HG03060 (cell line): Measurements from ENCODE around the gene FAM24A.
A peak's percentile ranks its signal among the peaks of the same experiment; 100 is the strongest.
"Not testable (repeated sequence)": the region's sequence is repeated elsewhere in the genome, so short reads cannot be mapped to it uniquely, and the experiment has no call there.

Experiments
- ATAC-seq: cut with Tn5 transposase; IDR thresholded peaks from one replicate; pipeline ENCODE4 v1.9.1; 2021; ENCODE audit warnings: low read depth, moderate number of reproducible peaks; ENCODE audit not compliant: unreplicated experiment

Gene FAM24A, protein sequence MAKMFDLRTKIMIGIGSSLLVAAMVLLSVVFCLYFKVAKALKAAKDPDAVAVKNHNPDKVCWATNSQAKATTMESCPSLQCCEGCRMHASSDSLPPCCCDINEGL

DNA sequence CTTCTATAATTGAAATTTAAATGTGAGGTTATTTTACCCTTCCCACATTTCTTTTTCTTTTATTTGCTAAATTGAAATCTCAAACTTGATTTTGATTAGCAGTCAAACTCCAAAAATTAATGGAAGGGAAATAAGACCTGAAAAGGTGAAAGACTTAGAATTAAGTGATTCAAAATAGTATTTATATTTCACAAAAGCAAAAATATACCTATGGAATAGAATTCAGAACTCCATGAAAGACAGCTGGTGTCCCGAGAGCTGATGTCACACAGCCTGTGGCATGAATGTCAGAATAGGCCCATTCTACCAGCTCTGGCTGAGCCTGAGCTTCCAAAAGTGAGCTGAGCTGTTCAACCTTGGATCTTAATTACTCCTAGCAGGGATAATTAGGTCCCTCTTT lies at the start of gene FAM24A:
FAM24A (plus strand) TSS at position 301 of the 400 bp plus-strand sequence. CDS start 1,025 bp downstream, outside the sequence.
- ATAC-seq, result no peak

DNA sequence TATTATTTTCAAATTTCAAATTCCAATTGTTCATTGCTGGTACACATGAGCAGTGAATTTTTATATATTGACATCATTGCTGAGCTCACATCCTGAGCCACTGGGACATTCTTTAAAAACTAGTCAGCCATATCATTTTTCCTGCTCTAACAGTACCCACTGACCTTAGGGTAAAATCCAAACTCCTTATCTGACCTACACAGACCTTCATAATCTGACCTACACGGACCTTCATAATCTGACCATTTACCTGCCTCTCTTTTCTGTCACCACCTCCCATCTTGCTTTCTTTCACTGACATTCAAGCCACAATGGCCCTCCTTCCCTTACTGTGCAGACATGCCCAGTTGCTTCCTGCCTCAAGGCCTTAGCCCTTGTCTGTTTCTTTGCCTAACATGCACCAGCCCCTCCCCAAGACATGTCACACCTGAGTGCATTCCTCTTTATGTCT lies 48.7 kb upstream of the FAM24A start:
- no peak for ATAC-seq

DNA sequence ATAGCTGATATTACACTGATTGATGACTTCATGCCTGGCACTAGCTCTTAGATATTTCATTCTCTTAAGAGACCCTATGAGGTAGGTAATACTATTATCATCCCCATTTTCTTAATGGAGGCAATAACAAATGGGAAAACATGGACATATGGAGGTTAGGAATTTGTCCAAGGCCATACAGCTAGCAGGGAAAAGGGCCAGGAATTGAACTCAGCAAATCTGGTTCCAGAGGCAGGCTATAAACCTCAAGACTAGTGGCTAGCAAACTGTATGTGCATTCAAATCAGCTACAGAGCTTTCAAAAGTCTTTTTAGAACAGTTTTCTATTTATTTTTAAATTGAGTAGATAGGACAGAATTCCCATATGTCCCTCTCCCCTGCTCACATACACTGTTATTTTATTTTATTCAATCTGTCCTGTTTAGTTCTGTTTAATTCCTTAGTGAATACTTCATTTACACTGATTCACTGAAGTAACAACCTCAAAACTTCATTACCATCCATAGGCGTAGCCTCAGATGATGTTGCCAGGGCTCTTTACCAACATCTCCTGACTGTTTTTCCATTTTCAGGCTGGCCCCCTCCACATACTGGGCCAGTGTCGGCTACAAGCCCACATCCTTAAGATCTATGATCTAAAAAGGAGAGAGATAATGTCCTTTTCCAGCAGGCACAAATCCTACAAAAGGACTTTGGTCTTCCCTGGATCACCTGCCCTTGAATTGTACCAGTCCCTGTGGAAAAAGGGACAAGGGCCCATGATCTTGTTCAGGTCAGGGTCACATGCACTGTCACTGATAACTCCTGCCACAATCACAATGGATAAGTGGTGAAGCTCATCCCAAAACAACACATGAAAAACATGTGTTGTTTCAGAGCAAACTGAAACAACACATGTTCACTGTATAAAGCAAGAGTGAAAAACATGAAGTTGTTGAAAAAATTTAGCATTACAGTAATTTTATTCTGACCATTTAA lies 46.9 kb upstream of the FAM24A start:
- ATAC-seq, result no peak

DNA sequence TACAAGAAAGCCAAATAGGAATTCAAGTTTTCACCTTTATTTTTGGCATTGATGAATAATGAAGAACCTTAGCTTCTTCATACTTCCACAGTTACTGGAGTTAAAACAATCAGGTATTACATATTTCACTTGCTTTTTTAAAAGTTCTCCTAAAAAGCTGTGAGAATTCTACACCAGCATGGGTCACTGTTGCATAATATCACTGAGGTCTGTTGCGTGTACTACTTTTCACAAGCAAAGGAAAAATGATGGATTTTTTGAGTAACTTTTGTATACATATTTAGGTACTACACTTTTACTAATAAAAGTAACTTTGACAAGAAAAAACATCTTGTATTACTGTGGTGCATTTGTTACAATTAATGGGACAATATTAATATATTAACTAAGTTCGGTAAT lies 46.2 kb upstream of the FAM24A start:
- no peak for ATAC-seq

DNA sequence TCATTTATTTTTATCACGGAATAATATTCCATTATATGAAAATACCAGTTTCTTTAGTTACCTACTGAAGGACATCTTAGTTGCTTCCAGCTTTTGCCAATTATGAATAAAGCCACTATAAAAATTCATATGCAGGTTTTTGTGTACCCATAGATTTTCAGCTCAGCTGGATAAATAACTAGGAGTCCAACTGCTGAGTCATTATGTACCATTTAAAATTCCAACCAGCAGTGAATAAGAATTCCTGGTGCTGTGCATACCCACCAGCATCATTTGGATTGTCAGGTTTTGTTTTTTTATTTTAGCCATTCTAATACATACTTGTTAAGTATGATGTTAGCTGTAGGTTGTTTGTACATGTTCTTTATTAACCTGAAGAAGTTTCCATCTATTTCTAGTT lies 45.5 kb upstream of the FAM24A start:
- ATAC-seq, result no peak

DNA sequence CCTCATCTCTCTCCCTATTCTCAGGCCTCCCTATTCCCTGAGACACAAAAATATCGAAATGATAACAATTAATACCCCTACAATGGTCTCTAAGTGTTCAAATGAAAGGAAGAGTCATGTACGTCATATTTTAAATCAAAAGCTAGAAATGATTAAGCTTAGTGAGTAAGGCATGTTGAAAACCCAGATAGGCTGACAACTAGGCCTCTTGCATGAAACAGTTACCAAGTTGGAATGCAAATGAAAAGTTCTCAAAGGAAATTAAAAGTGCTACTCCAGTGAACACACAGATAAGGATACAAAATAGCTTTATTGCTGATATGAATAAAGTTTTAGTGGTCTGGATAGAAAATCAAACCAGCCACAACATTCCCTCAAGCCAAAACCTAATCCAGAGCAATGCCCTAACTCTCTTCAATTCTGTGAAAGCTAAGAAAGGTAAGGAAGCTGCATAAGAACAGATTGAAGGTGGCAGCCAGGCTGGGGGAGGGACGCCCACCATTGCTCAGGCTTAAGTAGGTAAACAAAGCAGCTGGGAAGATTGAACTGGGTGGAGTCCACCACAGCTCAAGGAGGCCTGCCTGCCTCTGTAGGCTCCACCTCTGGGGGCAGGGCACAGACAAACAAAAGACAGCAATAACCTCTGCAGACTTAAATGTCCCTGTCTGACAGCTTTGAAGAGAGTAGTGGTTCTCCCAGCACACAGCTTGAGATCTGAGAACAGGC lies 43.5 kb upstream of the FAM24A start:
- ATAC-seq, result not testable (repeated sequence)

DNA sequence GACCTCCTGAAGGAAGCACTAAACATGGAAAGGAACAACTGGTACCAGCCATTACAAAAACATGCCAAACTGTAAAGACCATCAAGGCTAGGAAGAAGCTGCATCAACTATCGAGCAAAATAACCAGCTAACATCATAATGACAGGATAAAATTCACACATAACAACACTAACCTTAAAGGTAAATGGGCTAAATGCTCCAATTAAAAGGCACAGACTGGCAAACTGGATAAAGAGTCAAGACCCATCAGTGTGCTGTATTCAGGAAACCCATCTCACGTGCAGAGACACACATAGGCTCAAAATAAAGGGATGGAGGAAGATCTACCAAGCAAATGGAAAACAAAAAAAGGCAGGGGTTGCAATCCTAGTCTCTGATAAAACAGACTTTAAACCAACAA lies 41.6 kb upstream of the FAM24A start:
- not testable (repeated sequence) for ATAC-seq

DNA sequence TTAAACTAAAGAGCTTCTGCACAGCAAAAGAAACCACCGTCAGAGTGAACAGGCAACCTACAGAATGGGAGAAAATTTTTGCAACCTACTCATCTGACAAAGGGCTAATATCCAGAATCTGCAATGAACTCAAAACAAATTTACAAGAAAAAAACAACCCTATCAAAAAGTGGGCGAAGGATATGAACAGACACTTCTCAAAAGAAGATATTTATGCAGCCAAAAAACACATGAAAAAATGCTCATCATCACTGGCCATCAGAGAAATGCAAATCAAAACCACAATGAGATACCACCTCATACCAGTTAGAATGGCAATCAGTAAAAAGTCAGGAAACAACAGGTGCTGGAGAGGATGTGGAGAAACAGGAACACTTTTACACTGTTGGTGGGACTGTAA lies 38.5 kb upstream of the FAM24A start:
- ATAC-seq, result not testable (repeated sequence)

DNA sequence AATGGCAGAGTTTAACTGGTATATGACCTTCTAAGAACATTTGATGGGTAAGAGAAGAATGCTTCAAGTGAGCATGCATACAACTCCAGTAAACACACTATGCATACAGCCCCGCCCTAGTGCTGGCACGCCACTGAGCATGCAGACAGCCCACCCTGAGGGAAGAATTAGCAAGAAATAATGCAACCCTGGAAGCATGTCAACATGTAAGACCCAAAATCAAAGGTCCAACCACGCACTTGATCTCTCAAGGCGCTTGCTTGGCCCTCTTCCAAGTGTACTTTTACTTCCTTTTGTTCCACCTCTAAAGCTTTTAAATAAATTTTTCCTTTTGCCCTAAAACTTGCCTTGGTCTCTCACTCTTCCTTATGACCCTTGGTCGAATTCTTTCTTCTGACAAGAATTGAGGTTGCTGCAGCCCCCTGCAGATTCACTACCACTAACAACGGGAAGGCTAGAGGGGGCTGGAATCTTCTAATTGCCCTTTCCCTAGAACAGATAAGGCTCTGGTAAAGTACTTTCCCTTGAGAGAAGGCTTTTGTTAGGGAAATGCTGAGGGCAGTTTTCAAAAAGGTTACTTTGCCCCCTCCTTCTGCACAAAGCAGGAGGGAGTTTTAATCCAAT lies 34.5 kb upstream of the FAM24A start:
- ATAC-seq, result no peak

DNA sequence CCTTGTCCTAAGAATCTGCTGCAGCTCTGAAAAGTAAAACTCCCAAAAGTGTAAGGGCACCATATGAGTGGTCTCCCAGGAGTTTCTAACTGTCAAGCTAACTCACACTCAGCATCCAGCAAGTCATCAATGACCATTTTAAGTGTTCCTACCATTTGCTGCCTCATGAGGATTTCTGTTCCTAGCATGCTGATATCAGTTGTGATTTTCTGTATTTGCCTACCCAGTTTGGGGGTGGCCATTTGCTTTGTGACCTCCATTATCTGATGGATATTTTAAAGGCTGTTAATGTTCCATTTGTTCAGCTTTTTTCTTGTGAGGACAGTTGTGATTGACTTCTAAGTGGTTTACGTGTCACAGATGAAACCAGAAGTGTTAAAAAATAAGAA lies 33.9 kb upstream of the FAM24A start:
- ATAC-seq, result no peak

DNA sequence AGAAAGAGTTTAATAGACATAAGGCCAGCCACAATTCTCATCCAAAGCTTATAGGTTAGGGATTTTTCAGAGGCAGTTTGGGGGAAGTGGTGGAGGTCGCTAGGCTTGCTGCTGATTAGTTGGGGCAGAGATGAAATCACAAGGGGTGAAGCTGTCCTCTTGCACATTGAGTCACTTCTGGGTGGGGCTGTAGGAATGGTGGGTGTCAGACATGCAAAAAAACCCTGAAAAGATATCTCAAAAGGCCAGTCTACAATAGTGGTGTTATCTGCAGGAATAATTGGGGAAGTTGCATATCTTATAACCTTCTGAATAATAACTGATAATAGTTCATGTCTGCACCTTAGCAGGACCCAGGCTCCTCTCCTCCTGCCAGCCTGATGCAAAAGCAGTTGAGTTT lies 33.1 kb upstream of the FAM24A start:
- ATAC-seq, result no peak

DNA sequence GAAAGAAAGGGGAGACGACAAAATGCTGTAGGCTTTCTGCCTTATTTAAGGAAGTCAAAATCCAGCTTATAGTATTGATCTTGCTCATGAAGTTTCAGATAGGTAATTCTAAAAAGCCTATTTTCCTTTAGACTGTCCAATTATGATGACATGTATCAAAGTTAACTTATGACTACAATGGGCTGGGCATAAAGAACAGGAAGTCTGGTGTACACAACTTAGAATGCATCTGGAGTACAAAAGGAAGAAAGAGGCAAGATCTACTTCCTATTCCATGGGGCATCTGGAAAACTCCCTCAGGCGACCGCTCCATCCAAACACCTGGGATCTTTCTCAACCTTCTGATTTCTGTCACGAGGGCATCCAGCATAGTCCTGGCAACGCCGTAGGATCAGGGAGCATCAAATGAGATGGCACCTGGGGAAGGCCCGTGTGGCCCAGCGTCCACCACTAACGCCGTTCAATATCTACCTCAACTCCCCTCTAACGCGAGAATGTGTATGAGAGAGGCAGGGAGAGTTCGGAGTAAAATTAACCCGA lies 31.5 kb upstream of the FAM24A start:
- ATAC-seq, result peak; percentile 16

DNA sequence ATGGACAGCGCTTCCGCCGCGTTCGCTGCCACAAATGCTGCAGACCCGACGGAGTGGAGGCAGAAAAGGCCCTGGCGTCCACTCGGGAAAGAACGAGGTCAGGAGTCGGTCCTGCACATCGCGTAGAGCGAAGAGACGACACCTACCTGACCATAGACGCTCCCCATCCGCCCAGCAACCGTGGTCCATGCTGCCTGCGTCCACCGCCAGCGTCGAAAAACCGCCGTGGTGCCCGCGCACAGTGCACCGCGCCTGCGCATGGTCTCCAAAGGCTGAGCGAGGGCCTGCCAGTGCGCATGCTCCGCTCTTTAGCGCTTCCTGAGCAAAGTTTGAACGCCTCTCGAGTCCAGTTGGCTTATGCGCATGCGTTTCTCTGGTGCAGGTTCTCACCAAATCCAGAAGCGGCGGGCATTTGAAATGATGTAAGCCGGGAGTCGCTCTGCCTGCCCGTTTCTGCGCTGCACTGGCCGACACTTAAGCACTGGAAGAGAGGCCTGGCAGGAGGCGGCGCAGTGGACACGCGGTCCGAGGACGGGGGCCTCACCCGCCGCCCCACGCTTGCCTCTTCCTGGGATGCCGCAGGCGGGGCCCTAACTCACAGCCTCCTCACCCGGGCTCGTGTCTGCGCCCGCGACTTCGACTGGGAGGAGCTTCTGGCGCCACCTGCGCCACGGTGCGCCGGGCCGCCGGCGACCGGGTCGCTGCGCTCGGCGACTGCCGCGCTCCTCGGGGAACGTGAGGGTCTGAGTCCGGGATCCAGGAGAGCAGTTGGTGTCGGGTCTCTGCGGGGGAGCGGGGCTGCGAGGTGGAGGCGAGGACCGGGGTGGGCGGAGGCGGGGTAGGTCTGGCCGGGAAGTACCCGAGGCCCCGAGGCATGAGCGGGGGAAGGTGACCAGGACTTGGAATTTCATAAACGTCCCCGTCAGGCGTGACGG lies 30.8 kb upstream of the FAM24A start, which contains the start of gene FAM24B:
FAM24B (minus strand) TSS at position 243 of the 935 bp plus-strand sequence. CDS start 29,066 bp downstream, outside the sequence.
- peak; percentile 81 for ATAC-seq

DNA sequence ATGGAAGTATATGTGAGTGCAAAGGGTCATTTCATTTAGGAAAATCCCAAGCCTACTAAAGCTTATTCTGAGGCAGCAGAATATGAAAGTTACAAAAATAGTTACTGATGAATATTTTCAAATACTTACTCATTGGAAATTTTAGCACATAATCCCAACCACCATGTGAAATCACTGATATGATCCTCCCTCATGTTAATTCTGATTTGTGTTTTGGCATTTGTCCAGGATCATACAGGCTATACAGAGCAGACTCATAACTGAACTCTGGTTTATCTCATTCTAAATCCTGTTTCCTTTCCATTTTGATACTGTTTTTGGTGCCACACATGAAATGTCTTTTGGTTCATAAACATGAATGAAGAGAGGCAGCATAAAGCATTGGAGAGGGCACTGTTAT lies 27.6 kb upstream of the FAM24A start:
- no peak for ATAC-seq

DNA sequence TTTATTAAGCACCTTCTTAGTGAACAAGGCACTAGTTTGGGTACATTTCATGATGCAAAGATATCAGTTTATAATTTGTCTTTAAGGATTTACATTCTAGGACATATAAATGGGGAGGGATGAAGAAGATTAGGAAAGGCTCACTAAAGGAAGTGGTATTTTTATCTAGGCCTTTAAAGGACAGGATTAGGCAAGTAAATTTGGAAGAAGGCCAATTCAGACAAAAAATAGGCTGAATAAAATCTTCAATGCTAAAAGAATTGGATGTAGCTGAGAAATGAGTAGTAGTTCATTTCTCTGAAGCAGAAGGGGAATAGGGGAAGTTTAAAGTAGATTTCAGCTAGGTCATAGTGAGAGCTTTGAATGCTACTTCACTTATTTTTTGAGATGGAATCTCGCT lies 26.2 kb upstream of the FAM24A start:
- ATAC-seq, result no peak

DNA sequence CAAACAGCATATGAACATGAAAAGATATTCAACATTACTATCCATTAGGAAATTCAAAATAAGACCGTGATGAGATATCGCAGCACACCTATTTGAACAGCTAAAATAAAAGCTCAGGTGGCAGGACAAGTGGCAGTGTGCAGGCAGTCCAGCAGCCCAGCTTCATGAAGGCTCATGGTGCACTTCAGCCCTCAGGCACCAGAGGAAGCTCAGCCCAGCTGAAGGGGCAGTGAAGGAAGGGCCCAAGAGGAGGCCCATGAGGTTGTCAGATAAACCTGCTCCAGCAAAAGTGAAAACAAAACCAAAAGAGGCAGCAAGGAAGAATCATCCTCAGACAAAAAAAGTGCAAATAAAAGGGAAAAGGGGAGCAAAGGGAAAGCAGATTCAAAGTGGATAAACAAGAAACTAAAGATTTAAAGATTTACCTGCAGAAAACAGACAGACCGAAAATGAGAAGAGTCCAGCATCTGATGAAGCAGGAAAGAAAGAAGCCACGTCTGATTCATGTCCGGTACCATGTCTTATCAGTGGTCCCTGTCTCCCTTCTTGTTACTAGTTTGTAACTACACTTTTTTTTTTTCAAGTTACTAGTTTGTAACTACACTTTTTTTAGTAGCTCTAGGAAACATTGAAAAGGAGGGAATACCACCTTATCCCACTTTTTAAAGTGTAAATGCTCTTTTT lies 16.0 kb upstream of the FAM24A start:
- no peak for ATAC-seq

DNA sequence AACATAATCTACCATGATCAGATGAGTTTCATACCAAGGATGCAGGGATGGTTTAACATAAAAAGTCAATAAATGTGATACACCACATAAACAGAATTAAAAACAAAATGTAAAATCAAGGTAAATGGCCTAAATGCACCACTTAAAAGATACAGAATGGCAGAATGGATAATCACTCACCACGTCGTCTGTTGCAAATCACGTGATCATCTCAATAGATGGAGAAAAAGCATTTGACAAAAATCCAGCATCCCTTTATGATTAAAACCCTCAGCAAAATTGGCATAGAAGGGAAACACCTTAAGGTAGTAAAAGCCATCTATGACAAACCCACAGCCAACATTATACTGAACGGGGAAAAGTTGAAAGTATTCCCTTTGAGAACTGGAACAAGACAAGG lies 6.5 kb upstream of the FAM24A start:
- ATAC-seq, result not testable (repeated sequence)

DNA sequence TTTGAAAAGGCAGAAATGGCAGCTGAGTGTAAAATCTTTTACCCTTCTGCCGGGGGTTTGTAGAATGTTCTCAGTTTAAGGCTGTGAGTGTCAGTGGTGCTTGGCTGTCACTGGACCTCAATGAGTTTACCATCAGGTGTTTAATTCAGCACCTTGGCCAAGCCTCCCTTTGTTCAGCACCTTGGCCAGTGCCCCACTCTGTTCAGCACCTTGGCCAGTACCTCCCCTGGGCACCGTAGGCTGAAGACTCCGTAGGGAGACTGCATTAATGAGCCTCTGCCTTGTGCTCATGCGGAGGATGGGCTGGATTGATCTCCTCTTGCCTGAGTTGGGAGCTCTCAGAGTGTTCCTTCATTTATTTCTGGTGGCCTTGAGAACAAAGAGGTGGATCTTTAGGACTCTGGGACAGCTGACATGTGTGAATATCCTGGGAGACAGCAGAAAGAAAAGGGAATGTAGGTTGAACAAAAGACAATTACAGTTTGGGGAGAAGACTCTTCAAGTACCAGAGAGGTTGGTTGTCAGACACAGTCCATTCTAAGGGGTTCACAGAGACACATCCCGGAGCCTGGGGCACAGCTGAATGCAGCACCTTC lies 1.6 kb downstream of the FAM24A start:
- no peak for ATAC-seq
